ENCODE results near the gene GAK.

The GAK gene

GRCh38 chr4:833156-833555, 99.0 kb downstream of the GAK start:
- DNase-seq (ENCODE audit: extremely low read depth in 1 of 2, low read depth in 1 of 2), result no peak

GRCh38 chr4:832536-832935, 99.6 kb downstream of the GAK start:
- no peak for DNase-seq (ENCODE audit: extremely low read depth in 1 of 2, low read depth in 1 of 2)

DNA sequence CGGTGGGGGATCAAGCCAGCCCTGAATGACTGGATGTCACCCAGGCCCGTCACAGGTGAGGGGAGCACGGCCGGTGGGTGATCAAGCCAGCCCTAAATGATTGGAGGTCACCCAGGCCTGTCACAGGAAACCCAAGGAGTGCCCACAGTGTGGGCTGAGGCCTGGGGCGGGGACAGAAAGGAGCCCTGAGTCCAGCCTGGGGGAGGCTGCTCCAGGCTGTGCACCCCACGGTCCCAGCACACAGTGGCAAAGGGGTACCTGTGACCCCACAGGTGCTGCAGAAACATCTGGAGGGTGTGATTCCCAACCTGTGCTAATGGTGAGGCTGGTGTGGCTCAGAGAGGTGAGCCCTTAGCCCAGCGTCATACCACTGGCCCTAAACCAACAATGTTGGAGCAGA, 100.0 kb downstream of the GAK start:
- no peak for DNase-seq (ENCODE audit: extremely low read depth in 1 of 2, low read depth in 1 of 2)

DNA sequence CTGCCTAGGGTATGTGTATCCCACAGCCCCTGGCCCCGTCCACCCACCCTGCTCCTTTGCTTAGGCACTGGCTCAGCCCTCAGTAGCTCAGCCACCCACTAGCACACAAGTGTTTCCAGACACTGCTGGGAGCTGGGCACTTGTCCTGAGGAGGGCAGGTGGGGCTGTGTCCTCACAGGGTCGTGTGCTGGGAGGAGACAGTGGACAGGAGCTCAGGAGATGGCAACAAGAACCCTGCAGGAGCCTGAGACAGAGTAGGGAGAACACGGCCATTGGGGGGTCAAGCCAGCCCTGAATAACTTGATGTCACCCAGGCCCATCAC, 100.7 kb downstream of the GAK start:
- DNase-seq (ENCODE audit: extremely low read depth in 1 of 2, low read depth in 1 of 2), result no peak

GRCh38 chr4:830601-831482, 101.3 kb downstream of the GAK start:
- DNase-seq (ENCODE audit: extremely low read depth in 1 of 2, low read depth in 1 of 2), result no peak

DNA sequence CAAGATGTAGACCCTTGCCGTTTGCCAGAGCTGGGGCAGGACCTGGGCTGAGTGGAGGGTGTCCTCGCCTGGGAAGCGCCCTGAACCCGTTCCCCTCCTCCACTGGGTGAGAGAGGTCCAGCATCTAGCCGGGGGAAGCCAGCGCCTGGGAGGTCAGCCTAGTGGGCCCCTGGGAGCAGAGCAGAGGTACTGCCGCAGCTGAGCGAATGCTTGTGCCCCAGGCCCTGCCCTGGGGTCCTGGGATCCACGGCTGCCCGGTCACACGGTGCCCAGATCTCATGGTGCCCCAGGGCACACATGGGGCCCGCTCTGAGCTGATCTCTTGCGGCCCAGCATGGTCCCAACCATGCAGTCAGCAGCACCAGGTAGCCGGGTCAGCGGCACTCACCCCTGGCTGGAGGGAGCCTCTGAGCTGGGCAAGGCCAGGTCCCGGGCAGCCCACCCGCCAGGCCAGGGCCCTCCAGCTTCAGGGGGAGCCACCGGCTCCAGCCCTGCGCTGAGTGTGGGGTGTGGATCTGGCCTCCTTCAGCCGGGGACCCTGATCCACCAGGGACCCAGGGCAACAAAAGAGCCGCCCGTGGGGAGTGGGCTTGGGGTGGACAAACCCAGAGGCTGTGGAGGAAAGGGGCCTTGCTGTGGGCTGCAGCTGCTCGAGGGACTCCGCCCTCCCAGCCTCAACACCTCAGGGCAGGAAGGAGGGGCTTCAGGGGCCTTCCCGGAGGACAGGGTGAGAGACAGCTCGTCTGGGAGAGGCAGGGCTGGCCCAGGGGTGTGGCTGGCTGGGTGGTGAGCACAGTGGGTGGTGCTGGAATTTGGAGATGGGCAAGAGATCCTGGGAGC, 102.1 kb downstream of the GAK start:
- no peak for DNase-seq (ENCODE audit: extremely low read depth in 1 of 2, low read depth in 1 of 2)

- DNase-seq (ENCODE audit: extremely low read depth in 1 of 2, low read depth in 1 of 2), result no peak
These were observed 102.8 kb downstream of the GAK start for GRCh38 chr4:829291-829690.

DNA sequence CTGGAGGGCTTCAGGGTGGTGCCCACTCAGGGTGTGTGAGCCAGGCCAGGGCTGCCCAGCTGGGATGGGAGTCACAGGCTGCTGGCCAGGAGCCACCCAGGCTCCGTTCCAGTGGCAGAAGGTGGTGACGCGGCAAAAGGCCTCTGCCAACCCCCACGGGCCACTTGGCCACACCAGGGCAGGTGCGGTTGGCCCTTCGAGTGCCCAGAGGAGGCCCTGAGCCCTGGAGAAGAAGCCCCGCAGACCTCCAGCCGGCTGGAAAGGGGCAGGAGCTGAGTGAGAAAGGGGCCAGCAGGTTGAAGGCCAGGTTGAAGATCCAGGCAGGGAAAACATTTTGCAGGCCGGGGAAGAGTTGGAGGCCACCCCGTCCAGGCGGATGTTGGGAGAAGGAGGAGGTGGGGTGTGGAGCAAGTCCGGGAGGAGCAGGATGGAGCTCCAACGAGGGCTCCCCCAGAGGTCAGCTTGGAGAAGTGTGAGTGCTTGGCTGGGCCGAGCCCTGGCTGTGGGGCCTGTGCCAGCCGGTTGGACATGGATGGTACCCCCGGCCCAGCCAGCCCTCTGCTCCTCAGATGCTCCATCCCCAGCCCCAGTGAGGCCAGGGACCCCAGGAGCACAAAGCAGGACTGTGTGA, 103.4 kb downstream of the GAK start:
- DNase-seq (ENCODE audit: extremely low read depth in 1 of 2, low read depth in 1 of 2), result no peak

DNA sequence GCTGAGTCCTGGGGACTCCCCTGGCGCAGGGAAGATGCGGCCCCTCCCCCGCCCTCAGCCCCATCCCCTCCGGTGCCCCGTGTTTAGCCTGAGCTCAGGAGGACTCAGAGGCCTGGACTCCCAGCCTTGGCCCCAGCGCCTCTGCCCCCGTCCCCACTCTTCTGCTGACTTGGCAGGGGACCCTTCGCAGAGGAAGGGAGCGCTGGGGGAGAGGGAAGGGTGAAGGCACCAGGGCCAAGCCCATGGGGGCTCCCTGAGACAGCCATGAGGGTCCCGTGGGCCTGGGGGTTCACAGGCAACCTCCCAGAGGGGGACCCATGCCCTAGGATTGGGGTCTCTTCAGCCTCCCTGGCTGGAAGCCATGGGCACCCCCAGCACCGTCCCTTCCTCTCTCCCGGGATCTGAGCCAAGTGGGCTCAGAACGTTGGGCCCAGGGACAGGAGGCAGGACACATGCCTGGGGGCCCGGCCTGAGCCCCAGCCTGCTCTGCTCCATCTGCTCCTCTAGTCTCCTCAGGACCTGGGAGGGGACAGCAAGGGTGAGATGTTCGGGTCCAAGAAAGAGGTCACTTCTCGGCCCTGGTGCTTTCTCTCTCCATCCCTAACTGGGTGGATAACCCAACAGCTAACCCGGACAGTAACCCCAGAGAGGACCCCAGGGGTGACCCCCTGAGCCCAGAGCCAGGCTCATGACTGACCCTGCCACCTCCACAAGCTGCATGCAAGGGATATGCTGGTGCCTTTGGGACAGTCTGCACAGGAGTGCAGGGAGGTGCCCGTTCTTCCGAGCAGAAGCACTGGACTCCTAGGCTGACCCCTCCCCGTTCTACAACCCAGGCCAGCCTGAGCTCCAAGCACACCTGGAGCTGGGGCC, 104.7 kb downstream of the GAK start:
- DNase-seq (ENCODE audit: extremely low read depth in 1 of 2, low read depth in 1 of 2), result no peak

- DNase-seq (ENCODE audit: extremely low read depth in 1 of 2, low read depth in 1 of 2), result no peak
These were observed 105.5 kb downstream of the GAK start for GRCh38 chr4:826508-827208.

DNA sequence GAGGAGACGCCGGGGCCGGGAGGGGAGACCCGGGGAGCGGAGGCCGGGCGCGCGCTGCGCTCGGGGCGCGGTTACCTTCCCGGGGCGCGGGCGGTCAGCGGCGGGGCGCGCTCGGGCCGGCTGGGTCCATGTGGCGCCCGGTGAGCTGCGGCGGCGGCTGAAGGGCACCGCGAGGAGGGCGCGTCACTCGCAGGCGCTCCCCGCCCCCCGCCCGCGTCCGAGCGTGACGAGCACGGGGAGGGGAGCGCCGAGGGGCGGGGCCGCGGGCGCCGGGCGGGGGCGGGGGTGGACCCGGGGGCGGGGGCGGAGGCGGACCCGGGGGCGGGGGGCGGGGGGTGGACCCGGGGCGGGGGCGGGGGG, 106.2 kb downstream of the GAK start, which contains the start of gene CPLX1:
Gene CPLX1, minus strand, starts transcription at position 159 of the 360 bp plus-strand sequence. CDS start 1,607 bp downstream, outside the sequence.
- no peak for DNase-seq (ENCODE audit: extremely low read depth in 1 of 2, low read depth in 1 of 2)

DNA sequence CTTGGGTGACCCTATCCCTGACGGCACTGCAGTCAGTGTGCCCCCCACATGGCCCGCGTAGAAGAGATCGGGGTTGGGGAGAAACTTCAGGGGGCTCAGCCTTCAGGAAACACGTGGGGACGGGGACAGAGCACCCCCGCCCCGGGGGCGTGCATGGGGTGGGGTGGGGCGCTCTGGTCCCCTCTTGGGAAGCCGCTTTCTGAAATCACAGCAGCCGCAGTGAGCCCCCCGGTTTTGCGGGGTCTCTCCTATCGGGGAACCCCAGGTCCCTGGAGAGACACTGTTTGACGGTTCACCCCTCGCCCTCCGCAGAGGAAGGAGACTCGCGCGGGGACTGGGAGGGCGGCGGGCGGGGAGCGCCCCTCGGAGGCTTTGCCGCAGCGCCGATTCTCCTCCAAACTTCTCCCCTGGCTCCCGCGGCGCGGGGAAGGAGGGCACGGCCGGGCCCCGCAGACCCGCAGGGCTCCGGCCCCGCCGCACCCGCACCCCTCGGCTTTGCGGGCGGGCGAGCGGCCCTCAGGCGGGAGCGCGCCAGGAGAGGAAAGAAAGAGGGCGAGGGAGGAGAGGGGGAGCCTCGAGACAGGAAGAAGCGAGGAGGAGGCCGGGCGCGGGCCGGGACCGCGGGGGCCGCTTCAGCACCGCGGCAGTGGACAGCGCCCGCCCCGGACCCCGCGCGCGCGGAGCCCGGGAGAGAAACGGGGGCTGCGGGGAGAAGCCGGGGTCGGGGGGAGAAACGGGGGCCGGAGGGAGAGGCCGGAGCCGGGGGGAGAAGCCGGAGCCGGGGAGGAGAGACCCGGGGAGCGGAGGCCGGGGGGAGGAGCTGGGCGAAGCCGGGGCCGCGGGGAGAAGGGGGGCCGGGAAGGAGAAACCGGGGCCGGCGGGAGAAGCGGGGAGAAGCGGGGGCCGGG, 106.8 kb downstream of the GAK start:
- DNase-seq (ENCODE audit: extremely low read depth in 1 of 2, low read depth in 1 of 2), result no peak

- no peak for DNase-seq (ENCODE audit: extremely low read depth in 1 of 2, low read depth in 1 of 2)
These were observed 107.6 kb downstream of the GAK start for GRCh38 chr4:824461-825062.

- DNase-seq (ENCODE audit: extremely low read depth in 1 of 2, low read depth in 1 of 2), result no peak
These were observed 108.2 kb downstream of the GAK start for GRCh38 chr4:823761-824460.

DNA sequence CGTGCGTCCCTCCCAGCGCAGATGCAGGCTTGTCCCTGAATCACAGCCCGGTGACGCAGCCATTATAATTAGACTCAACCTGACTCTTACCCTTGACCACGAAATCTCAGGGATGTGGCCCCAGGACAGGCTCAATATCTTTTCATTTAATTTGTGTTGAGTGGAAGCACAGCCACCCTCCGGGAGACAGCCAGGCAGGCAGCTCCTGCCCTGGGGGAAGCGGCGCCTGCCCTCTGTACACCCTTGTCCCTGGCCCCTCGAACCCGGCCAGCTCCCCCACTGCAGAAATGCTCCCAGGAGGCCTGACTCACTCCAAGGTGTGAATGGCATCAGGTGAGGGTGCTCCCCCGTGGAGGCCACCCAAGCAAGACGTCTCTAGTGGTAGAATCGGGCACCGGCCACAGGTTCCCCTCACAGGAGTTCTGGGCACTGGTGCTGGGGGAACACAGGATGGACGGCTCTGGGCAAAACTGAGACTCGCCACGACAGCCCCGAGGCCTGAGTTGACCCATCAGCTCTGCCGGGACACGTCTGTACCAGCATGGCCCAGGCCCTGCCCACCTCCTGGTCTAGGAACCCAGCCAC, 108.8 kb downstream of the GAK start:
- no peak for DNase-seq (ENCODE audit: extremely low read depth in 1 of 2, low read depth in 1 of 2)

DNA sequence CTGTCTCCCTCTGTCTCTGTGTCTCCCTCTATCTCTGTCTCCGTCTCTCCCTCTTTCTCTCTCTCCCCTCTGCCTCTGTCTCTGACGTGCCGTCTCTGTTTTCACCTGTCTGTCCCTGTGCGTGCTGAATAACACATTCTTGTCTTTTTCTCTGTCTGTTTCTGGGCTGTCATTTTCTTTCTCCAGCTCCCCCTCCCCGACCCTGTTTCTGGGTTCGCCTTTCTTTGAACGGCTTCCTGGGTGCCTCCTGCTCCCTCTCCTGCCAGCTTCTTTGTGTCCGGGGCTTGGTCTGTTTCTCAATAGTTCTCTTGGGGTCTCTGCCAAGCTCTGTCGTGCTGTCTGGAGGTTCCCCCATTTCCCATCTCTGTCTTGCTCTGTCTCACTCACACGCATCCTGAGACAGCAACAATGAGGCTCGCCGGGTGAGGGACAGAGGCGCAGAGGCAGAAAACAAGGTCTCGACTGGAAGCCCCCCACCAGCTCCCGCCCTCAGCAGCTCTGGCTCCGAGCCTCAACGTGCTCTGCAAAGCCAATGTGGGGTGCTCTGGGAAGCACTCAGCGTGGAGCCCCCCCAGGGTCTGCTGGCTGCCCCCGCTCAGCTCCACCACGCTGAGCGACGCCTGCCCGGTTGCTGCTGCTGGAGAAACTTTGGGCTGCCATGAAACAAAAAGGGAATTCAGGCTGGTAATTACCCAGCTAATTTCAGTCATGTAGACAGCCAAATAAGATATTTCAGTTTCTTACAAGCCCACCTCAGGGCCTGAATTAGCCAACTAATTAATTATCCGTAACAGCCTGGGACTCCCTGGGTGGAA, 109.5 kb downstream of the GAK start:
- DNase-seq (ENCODE audit: extremely low read depth in 1 of 2, low read depth in 1 of 2), result no peak

DNA sequence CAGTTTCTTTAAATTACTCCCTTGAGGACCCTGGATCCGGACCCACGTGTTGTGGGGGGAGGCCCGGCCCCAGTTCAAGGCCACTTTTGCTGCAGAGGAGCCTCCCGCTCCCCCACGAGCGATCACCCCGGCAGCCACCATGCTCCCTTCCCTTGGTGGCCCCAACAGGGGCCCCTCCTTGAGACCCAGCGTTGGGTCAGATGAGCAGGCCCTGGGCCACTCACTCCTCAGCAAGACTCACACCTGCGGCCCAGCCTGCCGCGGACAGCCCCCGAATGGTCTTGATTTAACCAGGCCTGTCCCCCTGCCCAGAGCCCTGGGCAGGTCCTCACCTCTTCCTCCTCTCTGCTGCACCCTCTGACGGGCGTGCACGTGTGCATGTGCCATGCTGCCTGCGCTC, 110.5 kb downstream of the GAK start:
- DNase-seq (ENCODE audit: extremely low read depth in 1 of 2, low read depth in 1 of 2), result no peak

Data from stimulated activated CD8-positive, alpha-beta memory T cell treated with anti-CD3 and anti-CD28 coated beads, Interleukin-7, amount 100 ng/mL, for 48 hours (primary cell).